ENCODE measurements around the gene NEMF.
"Not testable (repeated sequence)": the region's sequence is repeated elsewhere in the genome, so short reads cannot be mapped to it uniquely, and the experiment has no call there.

- TF ChIP-seq CTCF (IDR thresholded peaks at IDR 0.05; ENCODE audit: insufficient read depth, low read length); POLR2AphosphoS5 (IDR thresholded peaks at IDR 0.05; ENCODE audit: low read depth); REST (IDR thresholded peaks at IDR 0.05; ENCODE audit: insufficient replicate concordance, low read depth): not testable (repeated sequence)
Measured at GRCh38 chr14:49896272-49896671, 43.7 kb upstream of the NEMF start.

All from HL-60 (cell line).